PC-3 (cell line): ENCODE results near the gene MRPS25. TPM values are rescaled to one million over a fixed set of nuclear protein-coding genes. Genes with fewer than 3 reads are reported as not detected.

Experiments
- ATAC-seq: fragments of 200-7000 bp; cut with Tn5 transposase; 2 replicates; pipeline ENCODE4 v1.9.1; 2020; ENCODE audit warnings: mild to moderate bottlenecking, moderate library complexity
- BruUV-seq: library from RNA; stranded (reverse); fragments of 400-500 nt; replicated peaks from 2 replicates; lab custom pipeline; 2021; lab: Mats Ljungman, UMichigan
- CTCF ChIA-PET: fragments of 300-600 bp; sonication (Branson Sonifier 250); formaldehyde crosslinking; loops from one replicate; lab custom pipeline; 2022; ENCODE audit warnings: antibody characterized with exemption; lab: Charles Lee
- POLR2A ChIA-PET: fragments of 300-600 bp; sonication (Branson Sonifier 250); formaldehyde crosslinking; loops from one replicate; lab custom pipeline; 2022; ENCODE audit warnings: antibody characterized with exemption; ENCODE audit not compliant: unreplicated experiment; lab: Charles Lee
- DNase-seq: peaks from one replicate; pipeline ENCODE4 v3.0.0-alpha.2; 2015
- H2AFZ ChIP-seq: fragments of 300-600 bp; sonication (generic); 2 replicates; pipeline ENCODE4 v1.6.0; 2016; ENCODE audit warnings: antibody characterized with exemption, low read length
- H3F3A ChIP-seq: fragments of 300-600 bp; sonication (generic); one replicate; pipeline ENCODE4 v1.6.0; 2017; ENCODE audit warnings: antibody characterized with exemption, low read length, control low read depth, mild to moderate bottlenecking; ENCODE audit not compliant: unreplicated experiment
- H3K27ac ChIP-seq: fragments of 300-600 bp; sonication (generic); 2 replicates; pipeline ENCODE4 v1.5.1; 2016; ENCODE audit warnings: mild to moderate bottlenecking, low read length
- H3K27me3 ChIP-seq: fragments of 300-600 bp; sonication (generic); 2 replicates; pipeline ENCODE4 v1.6.1; 2016; ENCODE audit warnings: low read length, mixed read lengths
- H3K36me3 ChIP-seq: fragments of 300-600 bp; sonication (generic); 2 replicates; pipeline ENCODE4 v1.6.1; 2016; ENCODE audit warnings: low read depth, mixed run types, low read length, mixed read lengths
- H3K4me1 ChIP-seq: fragments of 300-600 bp; sonication (generic); 2 replicates; pipeline ENCODE4 v1.5.1; 2016; ENCODE audit warnings: low read length; ENCODE audit not compliant: insufficient read depth
- H3K4me2 ChIP-seq: fragments of 300-600 bp; sonication (generic); 2 replicates; pipeline ENCODE4 v1.6.0; 2016; ENCODE audit warnings: low read length
- H3K4me3 ChIP-seq: fragments of 300-600 bp; sonication (generic); 2 replicates; pipeline ENCODE4 v1.5.1; 2016; ENCODE audit warnings: mild to moderate bottlenecking, low read length, mixed read lengths
- H3K79me2 ChIP-seq: fragments of 300-600 bp; sonication (generic); 2 replicates; pipeline ENCODE4 v1.6.1; 2017; ENCODE audit warnings: low read length, mixed read lengths
- H3K9ac ChIP-seq: fragments of 300-600 bp; sonication (generic); 2 replicates; pipeline ENCODE4 v1.6.0; 2016; ENCODE audit warnings: mild to moderate bottlenecking, low read length
- H3K9me2 ChIP-seq: fragments of 300-600 bp; sonication (generic); replicated peaks from 2 replicates; pipeline ENCODE4 v1.6.1; 2016; ENCODE audit warnings: mixed run types, low read length, mixed read lengths
- H3K9me3 ChIP-seq: fragments of 300-600 bp; sonication (generic); 2 replicates; pipeline ENCODE4 v1.6.1; 2016; ENCODE audit warnings: low read length, mixed read lengths
- H4K20me1 ChIP-seq: fragments of 300-600 bp; sonication (generic); 2 replicates; pipeline ENCODE4 v1.6.1; 2016; ENCODE audit warnings: low read length, mixed read lengths
- CTCF ChIP-seq: fragments of 300-600 bp; sonication (generic); conservative IDR thresholded peaks from 2 replicates; pipeline ENCODE4 v1.5.1; 2017; ENCODE audit warnings: antibody characterized with exemption, low read depth, mild to moderate bottlenecking, low read length
- EZH2 ChIP-seq: fragments of 300-600 bp; sonication (generic); IDR thresholded peaks from one replicate; pipeline ENCODE4 v1.6.1; 2017; ENCODE audit warnings: antibody characterized with exemption, mild to moderate bottlenecking, low read length; ENCODE audit not compliant: unreplicated experiment
- EZH2phosphoT487 ChIP-seq: fragments of 300-600 bp; sonication (generic); IDR thresholded peaks from 2 replicates; pipeline ENCODE4 v1.6.1; 2018; ENCODE audit warnings: mild to moderate bottlenecking, antibody characterized with exemption, low read length, borderline replicate concordance
- intact Hi-C: fragments of 100-400 bp; cut with micrococcal nuclease; formaldehyde crosslinking; loops from 2 replicates; pipeline ENCODE4 v1.9.0; 2023
- total RNA-seq: library from RNA; depleted of rRNA; stranded (reverse); fragments of >200 nt; gene quantifications from 2 replicates; pipeline ENCODE4 v1.2.3, GENCODE V29; 2014

Gene MRPS25
- total RNA-seq, 1 experiment from 2014 or later = 42.9 TPM

GRCh38 chr3:15015456-15015855, 49.7 kb downstream of the MRPS25 start:
- H3K9ac ChIP-seq = no peak overlapping the region
- H4K20me1 ChIP-seq = no peaks in the 10 kb centered on the region
- H3K9me2 ChIP-seq = no peaks in the 10 kb centered on the region
- H3F3A ChIP-seq = no peaks in the 10 kb centered on the region
- no peaks in the 10 kb centered on the region for H3K79me2 ChIP-seq
- H3K27ac ChIP-seq = no peak overlapping the region
- H3K4me2 ChIP-seq = no peak overlapping the region
- intact Hi-C loops = no loop called here
- DNase-seq (peak; percentile 12), ATAC-seq (no peak)
- H3K4me3 ChIP-seq = no peak overlapping the region
- no peaks in the 10 kb centered on the region for H3K9me3 ChIP-seq
- H3K4me1 ChIP-seq = no peaks in the 10 kb centered on the region
- TF ChIP-seq EZH2phosphoT487 (no peak), EZH2 (no peak)
- no TSS peak for BruUV-seq
- no peak overlapping the region for H2AFZ ChIP-seq
- H3K27me3 ChIP-seq = no peaks in the 10 kb centered on the region
- CTCF ChIA-PET = no interaction called here
- peaks cover 44% of the 10 kb centered on the region for H3K36me3 ChIP-seq
- POLR2A ChIA-PET = no interaction called here

GRCh38 chr3:15014606-15015328, 50.3 kb downstream of the MRPS25 start:
- intact Hi-C loops = no loop called here
- Histone ChIP-seq H3K27me3 (no peaks in the 10 kb centered on the region), H3K36me3 (peaks cover 40% of the 10 kb centered on the region), H3K9me2 (no peaks in the 10 kb centered on the region), H3F3A (no peaks in the 10 kb centered on the region), H4K20me1 (no peaks in the 10 kb centered on the region), H3K9ac (no peak overlapping the region), H3K79me2 (no peaks in the 10 kb centered on the region), H3K9me3 (no peaks in the 10 kb centered on the region), H2AFZ (no peak overlapping the region), H3K4me3 (no peak overlapping the region), H3K4me2 (no peak overlapping the region), H3K4me1 (no peaks in the 10 kb centered on the region), H3K27ac (no peak overlapping the region)
- ATAC-seq = no peak
- no TSS peak for BruUV-seq
- TF ChIP-seq EZH2 = no peak
- no peak for TF ChIP-seq EZH2phosphoT487
- no peak for DNase-seq
- CTCF ChIA-PET = no interaction called here
- POLR2A ChIA-PET = no interaction called here

- Histone ChIP-seq H3K27ac (no peak overlapping the region), H3K4me3 (no peak overlapping the region), H3K79me2 (no peaks in the 10 kb centered on the region), H3K27me3 (no peaks in the 10 kb centered on the region), H3K9ac (no peak overlapping the region), H4K20me1 (no peaks in the 10 kb centered on the region), H2AFZ (no peak overlapping the region), H3K4me2 (no peak overlapping the region), H3F3A (no peaks in the 10 kb centered on the region), H3K4me1 (no peaks in the 10 kb centered on the region), H3K36me3 (peaks cover 22% of the 10 kb centered on the region), H3K9me2 (no peaks in the 10 kb centered on the region), H3K9me3 (no peaks in the 10 kb centered on the region)
- intact Hi-C loops = no loop called here
- DNase-seq = no peak
- no peak for TF ChIP-seq CTCF
- no peak for TF ChIP-seq EZH2
- no peak for TF ChIP-seq EZH2phosphoT487
- CTCF ChIA-PET = no interaction called here
- POLR2A ChIA-PET = no interaction called here
- ATAC-seq = no peak
- BruUV-seq = no TSS peak
Observed at GRCh38 chr3:15011174-15011573, 53.9 kb downstream of the MRPS25 start.
